PFSK-1 (cell line): ENCODE data around the gene COX4I1.

ENCODE experiments used
- FOXP2 ChIP-seq: optimal IDR thresholded peaks from 2 replicates; pipeline ENCODE3; 2011; ENCODE audit warnings: borderline replicate concordance, control low read depth, inconsistent platforms; ENCODE audit not compliant: insufficient read depth; ENCODE audit errors: extremely low read length, extremely low read depth
- POLR2AphosphoS5 ChIP-seq: IDR thresholded peaks from 2 replicates; pipeline ENCODE4 v1.6.1; 2012; ENCODE audit warnings: low read depth, mild to moderate bottlenecking, control low read depth, low read length, moderate library complexity
- REST ChIP-seq, 2 experiments: IDR thresholded peaks; 2 replicates each; pipeline versions ENCODE4 v1.6.1 to v1.8.0; 2011 to 2012; ENCODE audit warnings: low read depth in 2 of 2, low read length in 2 of 2, control low read depth in 1 of 2, inconsistent platforms in 1 of 2, mild to moderate bottlenecking in 1 of 2, moderate library complexity in 1 of 2; ENCODE audit not compliant: insufficient read depth in 1 of 2
- SIN3A ChIP-seq: IDR thresholded peaks from 2 replicates; pipeline ENCODE4 v1.6.1; 2012; ENCODE audit warnings: mild to moderate bottlenecking, low read length, moderate library complexity, borderline replicate concordance; ENCODE audit not compliant: insufficient read depth
- TAF1 ChIP-seq: IDR thresholded peaks from 2 replicates; pipeline ENCODE4 v1.6.1; 2012; ENCODE audit warnings: low read length, control low read depth, borderline replicate concordance; ENCODE audit not compliant: insufficient read depth

COX4I1 gene

GRCh38 chr16:85838381-85838780 is 38.9 kb downstream of the COX4I1 start:
- TF ChIP-seq REST (IDR thresholded peaks at IDR 0.05; ENCODE audit: insufficient read depth in 1 of 2, low read depth in 2 of 2, low read length in 2 of 2) (no peak), SIN3A (no peak), POLR2AphosphoS5 (no peak), TAF1 (no peak)

DNA sequence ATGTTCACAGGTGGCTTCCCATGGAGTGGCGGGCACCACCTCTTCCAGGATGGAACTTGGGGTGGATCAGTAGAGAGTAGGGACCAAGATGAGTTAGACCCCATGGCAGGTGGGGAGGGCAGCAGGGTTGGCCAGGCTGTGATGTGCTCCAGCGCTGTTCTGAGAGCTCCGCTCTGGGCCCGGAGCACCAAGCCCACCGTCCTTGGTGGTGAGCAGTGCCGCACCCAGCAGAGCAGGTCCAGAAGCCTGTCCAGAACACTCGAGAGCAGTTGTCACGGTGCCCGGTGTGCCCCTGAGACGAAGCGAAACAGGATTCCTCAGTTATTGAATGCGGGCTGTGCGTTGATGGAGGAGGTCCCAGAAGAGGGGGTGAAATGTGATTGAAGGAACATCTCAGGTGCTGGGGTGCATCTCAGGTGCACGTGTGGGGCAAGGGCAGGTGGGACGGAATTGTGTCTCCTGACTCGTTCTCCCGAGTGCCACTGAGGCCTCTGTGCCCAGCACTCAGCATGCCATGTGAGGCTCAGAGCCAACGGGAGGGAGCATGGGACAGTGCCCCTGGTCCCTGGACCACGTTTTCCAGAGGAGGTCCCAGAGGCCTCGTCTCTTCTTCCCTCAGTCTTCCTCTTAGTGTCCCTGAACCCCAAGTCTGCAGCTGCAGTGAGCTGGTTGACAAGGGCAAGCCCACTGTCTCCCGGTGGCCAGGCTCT is 39.5 kb downstream of the COX4I1 start:
- TF ChIP-seq FOXP2: no peak
- TF ChIP-seq SIN3A: no peak
- no peak for TF ChIP-seq REST (IDR thresholded peaks at IDR 0.05; ENCODE audit: insufficient read depth in 1 of 2, low read depth in 2 of 2, low read length in 2 of 2)
- TF ChIP-seq TAF1: no peak
- TF ChIP-seq POLR2AphosphoS5: no peak

- no peak for TF ChIP-seq FOXP2
- TF ChIP-seq TAF1: no peak
- no peak for TF ChIP-seq POLR2AphosphoS5
- TF ChIP-seq REST (IDR thresholded peaks at IDR 0.05; ENCODE audit: insufficient read depth in 1 of 2, low read depth in 2 of 2, low read length in 2 of 2): no peak
- no peak for TF ChIP-seq SIN3A
Observed at GRCh38 chr16:85839681-85840240, 40.3 kb downstream of the COX4I1 start.

DNA sequence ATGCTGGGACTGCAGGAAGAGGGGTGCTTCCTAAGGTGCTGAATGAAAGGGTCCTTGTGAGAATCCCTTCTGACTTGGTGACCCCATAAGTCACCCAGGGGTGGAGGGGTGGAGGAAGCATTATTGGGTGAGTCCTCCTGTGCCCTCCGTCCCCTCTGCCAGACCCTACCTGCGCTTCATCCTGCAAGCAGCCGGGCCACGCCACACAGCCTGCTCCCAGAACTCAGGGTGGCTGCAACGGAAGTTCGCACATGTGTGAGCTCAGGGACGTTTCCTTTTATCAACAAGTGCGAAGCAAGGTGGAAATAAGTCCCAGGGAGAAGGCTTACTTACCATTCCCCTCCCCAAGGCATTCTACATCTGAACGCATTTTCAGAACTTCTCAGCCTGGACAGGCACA is 40.9 kb downstream of the COX4I1 start:
- no peak for TF ChIP-seq POLR2AphosphoS5
- no peak for TF ChIP-seq REST (IDR thresholded peaks at IDR 0.05; ENCODE audit: insufficient read depth in 1 of 2, low read depth in 2 of 2, low read length in 2 of 2)
- TF ChIP-seq SIN3A: no peak
- TF ChIP-seq TAF1: no peak
- no peak for TF ChIP-seq FOXP2

GRCh38 chr16:85840801-85841200 is 41.3 kb downstream of the COX4I1 start:
- TF ChIP-seq REST (IDR thresholded peaks at IDR 0.05; ENCODE audit: insufficient read depth in 1 of 2, low read depth in 2 of 2, low read length in 2 of 2) (no peak), POLR2AphosphoS5 (no peak), TAF1 (no peak), SIN3A (no peak), FOXP2 (no peak)
